Mucosa of descending colon (tissue), 3 donors: Measurements from ENCODE around the gene DPYD. TPM values are rescaled to one million over a fixed set of nuclear protein-coding genes. Genes with fewer than 3 reads are reported as not detected.

Experiments used
- ATAC-seq: fragments of 200-7000 bp; cut with Tn5 transposase; one replicate; pipeline ENCODE4 v1.9.1; 2020; ENCODE audit warnings: mild to moderate bottlenecking, moderate library complexity
- DNase-seq, 3 donors: peaks; one replicate each; pipeline ENCODE4 v3.0.0-alpha.2; 2020
- H3K36me3 ChIP-seq: fragments of 200-600 bp; one replicate; pipeline ENCODE4 v1.8.0; 2021; ENCODE audit warnings: low read depth, mild to moderate bottlenecking
- H3K4me1 ChIP-seq: fragments of 200-600 bp; one replicate; pipeline ENCODE4 v1.8.0; 2021; ENCODE audit warnings: low read depth, mild to moderate bottlenecking
- H3K4me3 ChIP-seq: fragments of 200-600 bp; one replicate; pipeline ENCODE4 v1.8.0; 2021; ENCODE audit warnings: mild to moderate bottlenecking
- H3K9me3 ChIP-seq: fragments of 200-600 bp; one replicate; pipeline ENCODE4 v1.8.0; 2021; ENCODE audit warnings: mild to moderate bottlenecking
- CTCF ChIP-seq: fragments of 200-600 bp; IDR thresholded peaks from one replicate; pipeline ENCODE4 v1.8.0; 2022; ENCODE audit warnings: antibody characterized with exemption, mild to moderate bottlenecking
- intact Hi-C, 2 donors: fragments of 100-400 bp; cut with DNase I in 1 of 2; cut with micrococcal nuclease in 1 of 2; formaldehyde crosslinking; loops; one replicate each; pipeline versions ENCODE4 v1.11.0 to v1.11.1; 2022; cut with DNase I, micrococcal nuclease
- total RNA-seq, 3 donors: library from RNA; stranded (reverse); fragmentation: NEBNext Ultra II Directional in 2 of 3; extraction: Animal tissue kit (Norgen Biotek cat#: 25700) in 2 of 3; gene quantifications; one replicate each; pipeline versions ENCODE4 v1.2.1 to v1.2.4, GENCODE V29; 2021 to 2023
- donor health status: DM: no; HTN: no; CAD: no; lungs with moderate emphysema.
- donor health status: DM: no; HTN: no; CAD: no.
- donor health status: DM: no; HTN: yes; CAD: no.

Gene DPYD
- total RNA-seq, 3 donors from 2014 or later = 13.8 to 33.3 (median 19.7) TPM

DNA sequence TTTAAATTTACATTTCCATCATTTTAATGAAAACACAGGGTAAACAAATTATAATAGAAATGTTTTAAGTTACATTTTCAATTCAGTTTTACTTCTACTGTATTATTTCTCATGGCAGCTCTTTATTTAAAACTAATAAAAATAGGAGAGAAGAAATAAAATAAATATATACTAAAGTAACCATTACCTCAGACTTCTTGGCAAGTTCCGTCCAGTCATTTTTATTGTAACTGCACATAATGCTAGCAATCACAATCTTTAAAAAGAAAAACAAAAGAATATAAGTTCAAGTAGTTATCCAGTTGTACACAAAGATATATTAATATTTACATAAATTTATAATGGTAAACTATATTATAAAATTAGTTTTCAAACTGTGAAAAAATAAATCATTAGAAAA lies 538.6 kb downstream of the DPYD start:
- Histone ChIP-seq H3K36me3 (no peaks in the 10 kb centered on the region), H3K9me3 (no peaks in the 10 kb centered on the region), H3K4me1 (no peaks in the 10 kb centered on the region), H3K4me3 (no peak overlapping the region)
- TF ChIP-seq CTCF = no peak
- DNase-seq (no peak), ATAC-seq (no peak)
- intact Hi-C loops = no loop called here

GRCh38 chr1:97379387-97380075 lies 541.3 kb downstream of the DPYD start:
- H3K4me3 ChIP-seq = no peak overlapping the region
- no peak for TF ChIP-seq CTCF
- ATAC-seq = no peak

GRCh38 chr1:97378596-97378995 lies 542.2 kb downstream of the DPYD start:
- ATAC-seq (no peak), DNase-seq (no peak)
- no peak for TF ChIP-seq CTCF
- H3K9me3 ChIP-seq = no peaks in the 10 kb centered on the region
- no peaks in the 10 kb centered on the region for H3K4me1 ChIP-seq
- H3K4me3 ChIP-seq = no peak overlapping the region
- no peaks in the 10 kb centered on the region for H3K36me3 ChIP-seq
- intact Hi-C loops = no loop called here

More at GRCh38 chr1:97379387-97380075, 541.3 kb downstream of the DPYD start:
- Histone ChIP-seq H3K36me3 (no peaks in the 10 kb centered on the region), H3K9me3 (no peaks in the 10 kb centered on the region), H3K4me1 (no peaks in the 10 kb centered on the region)
- intact Hi-C loops = no loop called here
- DNase-seq = no peak

GRCh38 chr1:97377432-97378034 lies 543.3 kb downstream of the DPYD start:
- no peak overlapping the region for H3K4me3 ChIP-seq
- no peak for ATAC-seq
- no peaks in the 10 kb centered on the region for H3K36me3 ChIP-seq
- no peaks in the 10 kb centered on the region for H3K9me3 ChIP-seq
- no peak for DNase-seq
- no peaks in the 10 kb centered on the region for H3K4me1 ChIP-seq
- TF ChIP-seq CTCF = no peak
- intact Hi-C loops = no loop called here

DNA sequence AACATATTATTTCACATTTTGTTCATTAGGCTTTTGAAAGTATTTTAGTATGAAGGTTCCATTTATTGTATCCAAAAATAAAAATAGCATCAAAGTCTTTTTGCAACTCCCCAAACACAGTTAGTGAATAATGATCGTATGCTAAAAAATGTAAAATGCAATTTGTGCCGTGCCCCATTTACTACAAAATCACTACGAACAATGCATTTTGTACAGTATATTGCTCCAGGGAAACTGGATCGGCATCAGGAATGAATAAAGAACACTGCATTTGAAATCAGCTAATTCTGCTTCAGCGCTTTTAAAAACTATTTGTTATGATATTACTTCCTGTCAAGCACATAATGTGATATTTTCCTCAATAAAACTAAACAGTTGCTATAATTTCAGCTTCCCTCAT lies 547.8 kb downstream of the DPYD start:
- no peak for ATAC-seq
- no peak for TF ChIP-seq CTCF
- Histone ChIP-seq H3K36me3 (no peaks in the 10 kb centered on the region), H3K4me3 (no peak overlapping the region), H3K9me3 (no peaks in the 10 kb centered on the region), H3K4me1 (no peaks in the 10 kb centered on the region)
- intact Hi-C loops = no loop called here
- DNase-seq = no peak
